Astrocyte of the cerebellum (primary cell): Measurements from ENCODE around the gene MORF4L2.
"Not testable (repeated sequence)": the region's sequence is repeated elsewhere in the genome, so short reads cannot be mapped to it uniquely, and the experiment has no call there.

Experiments
- DNase-seq: peaks from one replicate; pipeline ENCODE4 v3.0.0-alpha.2; 2011; ENCODE audit warnings: low read depth
- H3K4me3 ChIP-seq: 2 replicates; pipeline ENCODE4 v1.5.1; 2011; ENCODE audit warnings: mild to moderate bottlenecking, low read depth, low read length, moderate library complexity
- in situ Hi-C: cut with HindIII; loops from 2 replicates; pipeline ENCODE4 v1.10.0; 2017; ENCODE audit warnings: low sequenced_read_pairs
- TF ChIP-seq, protein P1 (sequence below): IDR thresholded peaks from 2 replicates; pipeline ENCODE4 v1.5.1; 2012; ENCODE audit warnings: low read length, low read depth, moderate library complexity, mild to moderate bottlenecking; ENCODE audit errors: missing control alignments

MORF4L2 gene

GRCh38 chrX:103666202-103667107, 20.0 kb downstream of the MORF4L2 start:
- TF ChIP-seq, protein P1, sequence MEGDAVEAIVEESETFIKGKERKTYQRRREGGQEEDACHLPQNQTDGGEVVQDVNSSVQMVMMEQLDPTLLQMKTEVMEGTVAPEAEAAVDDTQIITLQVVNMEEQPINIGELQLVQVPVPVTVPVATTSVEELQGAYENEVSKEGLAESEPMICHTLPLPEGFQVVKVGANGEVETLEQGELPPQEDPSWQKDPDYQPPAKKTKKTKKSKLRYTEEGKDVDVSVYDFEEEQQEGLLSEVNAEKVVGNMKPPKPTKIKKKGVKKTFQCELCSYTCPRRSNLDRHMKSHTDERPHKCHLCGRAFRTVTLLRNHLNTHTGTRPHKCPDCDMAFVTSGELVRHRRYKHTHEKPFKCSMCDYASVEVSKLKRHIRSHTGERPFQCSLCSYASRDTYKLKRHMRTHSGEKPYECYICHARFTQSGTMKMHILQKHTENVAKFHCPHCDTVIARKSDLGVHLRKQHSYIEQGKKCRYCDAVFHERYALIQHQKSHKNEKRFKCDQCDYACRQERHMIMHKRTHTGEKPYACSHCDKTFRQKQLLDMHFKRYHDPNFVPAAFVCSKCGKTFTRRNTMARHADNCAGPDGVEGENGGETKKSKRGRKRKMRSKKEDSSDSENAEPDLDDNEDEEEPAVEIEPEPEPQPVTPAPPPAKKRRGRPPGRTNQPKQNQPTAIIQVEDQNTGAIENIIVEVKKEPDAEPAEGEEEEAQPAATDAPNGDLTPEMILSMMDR, result no peak
- in situ Hi-C loops, result no loop called here
- no peak for DNase-seq

GRCh38 chrX:103663981-103664762, 22.3 kb downstream of the MORF4L2 start:
- DNase-seq, result no peak
- in situ Hi-C loops, result no loop called here
- H3K4me3 ChIP-seq, result no peak overlapping the region
- TF ChIP-seq, protein P1, result no peak

More at GRCh38 chrX:103666202-103667107, 20.0 kb downstream of the MORF4L2 start:
- H3K4me3 ChIP-seq, result no peak overlapping the region

GRCh38 chrX:103659460-103659859, 27.0 kb downstream of the MORF4L2 start:
- in situ Hi-C loops, H3K4me3 ChIP-seq: not testable (repeated sequence)

DNA sequence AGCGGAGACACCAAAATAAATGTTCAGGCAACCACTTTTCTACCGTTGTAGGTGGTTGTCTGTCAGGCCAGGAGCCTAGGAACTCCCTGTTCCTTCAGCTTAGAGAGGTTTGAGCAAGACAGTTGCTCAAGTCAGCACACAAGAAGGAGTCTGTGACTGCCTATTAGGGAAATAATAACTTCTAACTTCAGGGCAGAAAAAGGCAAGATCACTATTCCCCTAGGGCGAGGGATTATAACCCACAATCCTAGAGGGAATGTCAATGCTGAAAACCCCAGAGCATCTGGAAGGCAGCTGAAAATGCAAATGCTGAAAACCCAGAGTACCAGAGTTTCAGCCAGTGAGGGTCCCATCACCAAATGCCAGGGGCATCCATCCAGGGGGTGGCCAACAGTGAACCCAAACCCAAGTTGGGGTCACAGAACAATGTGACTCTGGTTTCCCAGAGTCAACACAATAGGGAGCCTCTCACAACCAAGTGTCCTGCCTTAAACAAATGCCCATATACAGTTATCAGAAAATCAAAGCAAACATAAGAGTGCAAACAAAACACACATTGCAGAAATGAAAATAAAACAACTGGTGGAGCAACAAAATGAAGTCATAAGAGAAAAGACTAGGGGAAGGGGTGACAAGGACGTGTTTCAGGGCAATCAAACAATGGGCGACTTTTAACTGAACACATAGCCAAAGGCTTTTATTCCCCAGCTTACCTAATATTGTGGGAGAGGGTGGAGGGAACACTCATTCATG, 27.6 kb downstream of the MORF4L2 start:
- TF ChIP-seq, protein P1, result no peak
- in situ Hi-C loops, result no loop called here
- DNase-seq, result no peak
- H3K4me3 ChIP-seq, result no peak overlapping the region

More at GRCh38 chrX:103659460-103659859, 27.0 kb downstream of the MORF4L2 start:
- not testable (repeated sequence) for DNase-seq

DNA sequence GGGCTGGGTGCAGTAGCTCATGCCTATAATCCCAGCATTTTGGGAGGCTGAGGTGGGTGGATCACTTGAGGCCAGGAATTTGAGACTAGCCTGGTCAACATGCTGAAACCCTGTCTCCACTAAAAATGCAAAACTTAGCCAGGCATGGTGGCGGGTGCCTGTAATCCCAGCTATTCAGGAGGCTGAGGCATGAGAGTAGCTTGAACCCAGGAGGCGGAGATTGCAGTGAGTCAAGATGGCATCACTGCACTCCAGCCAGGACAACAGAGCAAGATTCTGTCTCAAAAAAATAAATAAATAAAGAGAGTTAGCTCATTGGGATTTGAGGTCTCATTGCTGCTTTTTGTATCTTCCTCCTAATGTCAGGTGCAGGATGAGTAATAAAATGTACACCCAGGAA, 29.4 kb downstream of the MORF4L2 start:
- in situ Hi-C loops, DNase-seq: not testable (repeated sequence)

GRCh38 chrX:103656617-103657016, 29.9 kb downstream of the MORF4L2 start:
- in situ Hi-C loops, result no loop called here
- H3K4me3 ChIP-seq, result no peak overlapping the region
- no peak for DNase-seq
- TF ChIP-seq, protein P1, result no peak

More for the DNA sequence above, 29.4 kb downstream of the MORF4L2 start:
- H3K4me3 ChIP-seq, result not testable (repeated sequence)

- in situ Hi-C loops, DNase-seq, H3K4me3 ChIP-seq: not testable (repeated sequence)
Measured at GRCh38 chrX:103655230-103656000, 31.1 kb downstream of the MORF4L2 start.
